OCI-LY3 (cell line): ENCODE data around the gene DDI1.

Experiments
- H2AFZ ChIP-seq: fragments of 200-600, 300-600 bp; shearing (Covaris generic); 2 replicates; pipeline ENCODE4 v1.6.0; 2014; ENCODE audit warnings: antibody characterized with exemption, low read depth, low read length
- H3K27ac ChIP-seq: fragments of 200-600, 300-600 bp; sonication (generic); 2 replicates; pipeline ENCODE4 v1.5.1; 2014; ENCODE audit warnings: mild to moderate bottlenecking, low read length, moderate library complexity, mixed read lengths
- H3K27me3 ChIP-seq: fragments of 200-600, 300-600 bp; sonication (generic); 2 replicates; pipeline ENCODE4 v1.6.1; 2014; ENCODE audit warnings: low read depth, low read length, mixed read lengths
- H3K36me3 ChIP-seq: fragments of 200-600, 300-600 bp; sonication (generic); replicated peaks from 2 replicates; pipeline ENCODE3; 2014; ENCODE audit warnings: low read depth, low read length, mixed read lengths
- H3K4me1 ChIP-seq: fragments of 300-600, 200-600 bp; sonication (generic); 2 replicates; pipeline ENCODE4 v1.6.1; 2014; ENCODE audit warnings: low read length, mixed read lengths
- H3K4me2 ChIP-seq: fragments of 200-600, 300-600 bp; sonication (generic); 2 replicates; pipeline ENCODE4 v1.6.1; 2014; ENCODE audit warnings: low read length, mixed read lengths
- H3K4me3 ChIP-seq: fragments of 300-600, 200-600 bp; sonication (generic); 2 replicates; pipeline ENCODE4 v1.5.1; 2014; ENCODE audit warnings: antibody characterized with exemption, mild to moderate bottlenecking, low read length, moderate library complexity
- H3K79me2 ChIP-seq: fragments of 300-600, 200-600 bp; shearing (Covaris generic); 2 replicates; pipeline ENCODE4 v1.6.1; 2014; ENCODE audit warnings: mild to moderate bottlenecking, low read length, mixed read lengths
- H3K9ac ChIP-seq: fragments of 300-600, 200-600 bp; shearing (Covaris generic); 2 replicates; pipeline ENCODE4 v1.6.0; 2014; ENCODE audit warnings: mild to moderate bottlenecking, low read length, moderate library complexity
- H3K9me3 ChIP-seq: fragments of 200-600, 300-600 bp; shearing (Covaris generic); 2 replicates; pipeline ENCODE4 v1.6.1; 2014; ENCODE audit warnings: low read length, mixed read lengths; ENCODE audit not compliant: insufficient read depth
- H4K20me1 ChIP-seq: fragments of 200-600, 300-600 bp; sonication (generic); 2 replicates; pipeline ENCODE4 v1.6.1; 2016; ENCODE audit warnings: low read length, mixed read lengths; ENCODE audit not compliant: insufficient read depth
- EZH2phosphoT487 ChIP-seq: fragments of 200-600 bp; shearing (Covaris generic); IDR thresholded peaks from 2 replicates; pipeline ENCODE4 v1.6.1; 2018; ENCODE audit warnings: antibody characterized with exemption, mixed run types, low read depth
- TF ChIP-seq, protein P1 (sequence below): fragments of 200-600, 300-600 bp; sonication (generic); IDR thresholded peaks from 2 replicates; pipeline ENCODE4 v1.5.1; 2014; ENCODE audit warnings: antibody characterized with exemption, low read length, low read depth

Gene DDI1

GRCh38 chr11:104036588-104036987 is at the start of gene DDI1:
TSS of gene DDI1 (plus strand) at chr11:104036640. CDS start at chr11:104036823, 183 bp downstream.
- Histone ChIP-seq H3K4me3 (no peak within 1 kb of the TSS), H4K20me1 (no peaks in the 10 kb centered on the region), H3K27ac (no peak within 1 kb of the TSS), H3K36me3 (no peaks in the 10 kb centered on the region), H3K27me3 (no peaks in the 10 kb centered on the region), H3K9me3 (no peaks in the 10 kb centered on the region), H3K9ac (no peak within 1 kb of the TSS), H3K4me2 (no peak within 1 kb of the TSS), H3K79me2 (no peaks in the 10 kb centered on the region), H3K4me1 (no peaks in the 10 kb centered on the region), H2AFZ (no peak within 1 kb of the TSS)
- TF ChIP-seq, protein P1, sequence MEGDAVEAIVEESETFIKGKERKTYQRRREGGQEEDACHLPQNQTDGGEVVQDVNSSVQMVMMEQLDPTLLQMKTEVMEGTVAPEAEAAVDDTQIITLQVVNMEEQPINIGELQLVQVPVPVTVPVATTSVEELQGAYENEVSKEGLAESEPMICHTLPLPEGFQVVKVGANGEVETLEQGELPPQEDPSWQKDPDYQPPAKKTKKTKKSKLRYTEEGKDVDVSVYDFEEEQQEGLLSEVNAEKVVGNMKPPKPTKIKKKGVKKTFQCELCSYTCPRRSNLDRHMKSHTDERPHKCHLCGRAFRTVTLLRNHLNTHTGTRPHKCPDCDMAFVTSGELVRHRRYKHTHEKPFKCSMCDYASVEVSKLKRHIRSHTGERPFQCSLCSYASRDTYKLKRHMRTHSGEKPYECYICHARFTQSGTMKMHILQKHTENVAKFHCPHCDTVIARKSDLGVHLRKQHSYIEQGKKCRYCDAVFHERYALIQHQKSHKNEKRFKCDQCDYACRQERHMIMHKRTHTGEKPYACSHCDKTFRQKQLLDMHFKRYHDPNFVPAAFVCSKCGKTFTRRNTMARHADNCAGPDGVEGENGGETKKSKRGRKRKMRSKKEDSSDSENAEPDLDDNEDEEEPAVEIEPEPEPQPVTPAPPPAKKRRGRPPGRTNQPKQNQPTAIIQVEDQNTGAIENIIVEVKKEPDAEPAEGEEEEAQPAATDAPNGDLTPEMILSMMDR: no peak
- no peak for TF ChIP-seq EZH2phosphoT487

GRCh38 chr11:103987629-103988594 is 48.5 kb upstream of the DDI1 start:
- H3K4me1 ChIP-seq: no peaks in the 10 kb centered on the region
- no peaks in the 10 kb centered on the region for H3K79me2 ChIP-seq
- no peaks in the 10 kb centered on the region for H3K36me3 ChIP-seq
- H4K20me1 ChIP-seq: no peaks in the 10 kb centered on the region
- H3K27ac ChIP-seq: no peak overlapping the region
- no peaks in the 10 kb centered on the region for H3K9me3 ChIP-seq
- H3K4me3 ChIP-seq: no peak overlapping the region
- H3K9ac ChIP-seq: no peak overlapping the region
- H2AFZ ChIP-seq: no peak overlapping the region
- peaks cover 7% of the 10 kb centered on the region; the same call in 1 of the 2 replicates for H3K27me3 ChIP-seq
- H3K4me2 ChIP-seq: no peak overlapping the region
- TF ChIP-seq, protein P1: 0 out of 2 replicates have a peak, but pooled peaks have one; percentile 16
- TF ChIP-seq EZH2phosphoT487: no peak

DNA sequence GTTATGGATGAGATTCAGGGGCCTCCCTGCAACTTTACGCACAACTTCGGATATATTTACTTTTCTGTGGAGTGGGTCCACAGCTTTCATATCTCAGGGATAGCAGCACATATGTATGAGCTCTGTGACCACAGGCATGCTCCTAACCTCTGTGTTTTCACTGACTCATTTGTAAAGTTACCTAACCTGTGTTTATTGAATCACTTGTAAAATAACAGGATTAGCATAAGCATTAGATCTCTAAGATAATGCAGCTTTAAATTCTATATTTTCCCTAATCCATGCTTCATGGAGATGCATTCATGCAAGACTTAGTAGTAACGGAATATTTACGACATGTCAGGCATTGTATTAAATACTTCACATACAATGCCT is 47.9 kb upstream of the DDI1 start:
- no peak overlapping the region for H2AFZ ChIP-seq
- no peak overlapping the region for H3K4me3 ChIP-seq
- H3K4me2 ChIP-seq: no peak overlapping the region
- H3K4me1 ChIP-seq: no peaks in the 10 kb centered on the region
- H3K9me3 ChIP-seq: no peaks in the 10 kb centered on the region
- no peaks in the 10 kb centered on the region for H4K20me1 ChIP-seq
- no peaks in the 10 kb centered on the region for H3K79me2 ChIP-seq
- no peak overlapping the region for H3K9ac ChIP-seq
- H3K27me3 ChIP-seq: peaks cover 7% of the 10 kb centered on the region; the same call in 1 of the 2 replicates
- no peak overlapping the region for H3K27ac ChIP-seq
- H3K36me3 ChIP-seq: no peaks in the 10 kb centered on the region
- TF ChIP-seq, protein P1: no peak
- no peak for TF ChIP-seq EZH2phosphoT487

GRCh38 chr11:103993507-103993906 is 42.9 kb upstream of the DDI1 start:
- Histone ChIP-seq H3K36me3 (no peaks in the 10 kb centered on the region), H3K27me3 (peaks cover 14% of the 10 kb centered on the region)

More at GRCh38 chr11:103993507-103993906, 42.9 kb upstream of the DDI1 start:
- Histone ChIP-seq H3K4me2 (no peak overlapping the region), H3K9me3 (no peaks in the 10 kb centered on the region), H3K4me1 (peaks cover 23% of the 10 kb centered on the region), H2AFZ (no peak overlapping the region), H3K27ac (no peak overlapping the region), H3K79me2 (no peaks in the 10 kb centered on the region), H4K20me1 (no peaks in the 10 kb centered on the region), H3K4me3 (no peak overlapping the region), H3K9ac (no peak overlapping the region)
- TF ChIP-seq, protein P1: no peak
- TF ChIP-seq EZH2phosphoT487: no peak
